Endodermal cell (in vitro differentiated cells): ENCODE results near the gene IL17RA. TPM values are rescaled to one million over a fixed set of nuclear protein-coding genes. Genes with fewer than 3 reads are reported as not detected.

Source experiments
- DNase-seq: peaks from one replicate; pipeline ENCODE4 v3.0.0-alpha.2; 2017
- H3K27ac ChIP-seq: 2 replicates; pipeline ENCODE4 v1.5.1; 2013; ENCODE audit warnings: mild to moderate bottlenecking, low read depth, low read length, moderate library complexity
- H3K27me3 ChIP-seq: 2 replicates; pipeline ENCODE4 v1.6.1; 2013; ENCODE audit warnings: mild to moderate bottlenecking, low read length, moderate library complexity; ENCODE audit not compliant: insufficient read depth, control insufficient read depth, poor library complexity, severe bottlenecking
- H3K36me3 ChIP-seq: 2 replicates; pipeline ENCODE4 v1.7.0; 2013; ENCODE audit warnings: mild to moderate bottlenecking, low read length, moderate library complexity; ENCODE audit not compliant: control insufficient read depth, insufficient read depth
- H3K4me1 ChIP-seq: one replicate; pipeline ENCODE4 v1.7.0; 2013; ENCODE audit warnings: low read length; ENCODE audit not compliant: control insufficient read depth, insufficient read depth
- H3K4me3 ChIP-seq: 2 replicates; pipeline ENCODE4 v1.5.1; 2013; ENCODE audit warnings: mild to moderate bottlenecking, low read length, moderate library complexity
- H3K9ac ChIP-seq: 2 replicates; pipeline ENCODE4 v1.6.1; 2013; ENCODE audit warnings: mild to moderate bottlenecking, low read length, moderate library complexity; ENCODE audit not compliant: poor library complexity, severe bottlenecking; ENCODE audit errors: extremely low read depth
- H3K9me3 ChIP-seq: 2 replicates; pipeline ENCODE4 v1.6.1; 2013; ENCODE audit warnings: mild to moderate bottlenecking, low read length, moderate library complexity; ENCODE audit not compliant: control insufficient read depth
- H3K27ac Mint-ChIP-seq: 2 replicates; pipeline ENCODE4 v1.8.0; 2020; ENCODE audit warnings: mixed read lengths
- H3K27me3 Mint-ChIP-seq: 2 replicates; pipeline ENCODE4 v1.8.0; 2021; ENCODE audit warnings: mild to moderate bottlenecking, mixed read lengths; ENCODE audit not compliant: insufficient read depth
- H3K36me3 Mint-ChIP-seq: 2 replicates; pipeline ENCODE4 v1.8.0; 2020; ENCODE audit warnings: low read depth, mixed read lengths
- H3K4me1 Mint-ChIP-seq: 2 replicates; pipeline ENCODE4 v1.8.0; 2020; ENCODE audit warnings: mixed read lengths
- H3K4me3 Mint-ChIP-seq: 2 replicates; pipeline ENCODE4 v1.8.0; 2020; ENCODE audit warnings: mild to moderate bottlenecking, moderate library complexity, mixed read lengths
- H3K9me3 Mint-ChIP-seq: 2 replicates; pipeline ENCODE4 v1.8.0; 2020; ENCODE audit warnings: mild to moderate bottlenecking, mixed read lengths
- CTCF ChIP-seq: fragments of 200-600 bp; sonication (generic); conservative IDR thresholded peaks from 2 replicates; pipeline ENCODE4 v1.5.0; 2021; ENCODE audit warnings: antibody characterized with exemption, mild to moderate bottlenecking
- WGBS, 2 experiments: methylation state at CpG; one replicate each; pipeline versions ENCODE4 v1.1.5 to v1.1.7; 2013; ENCODE audit warnings: missing lambda C conversion rate in 2 of 2, mixed read lengths in 1 of 2; ENCODE audit not compliant: insufficient coverage in 1 of 2, insufficient read length in 1 of 2; 5-methylcytosine and 5-hydroxymethylcytosine counted together
- total RNA-seq, 2 donors: library from RNA; stranded (reverse); fragmentation: NEBNext Ultra II Directional in 1 of 2; extraction: Animal tissue kit (Norgen Biotek cat#: 25700) in 1 of 2; gene quantifications; 2 replicates in 1 of 2; 3 replicates in 1 of 2; pipeline ENCODE4 v1.2.1, GENCODE V29; 2021

IL17RA gene
- total RNA-seq, 2 donors from 2014 or later = 14.8 to 16.0 TPM

DNA sequence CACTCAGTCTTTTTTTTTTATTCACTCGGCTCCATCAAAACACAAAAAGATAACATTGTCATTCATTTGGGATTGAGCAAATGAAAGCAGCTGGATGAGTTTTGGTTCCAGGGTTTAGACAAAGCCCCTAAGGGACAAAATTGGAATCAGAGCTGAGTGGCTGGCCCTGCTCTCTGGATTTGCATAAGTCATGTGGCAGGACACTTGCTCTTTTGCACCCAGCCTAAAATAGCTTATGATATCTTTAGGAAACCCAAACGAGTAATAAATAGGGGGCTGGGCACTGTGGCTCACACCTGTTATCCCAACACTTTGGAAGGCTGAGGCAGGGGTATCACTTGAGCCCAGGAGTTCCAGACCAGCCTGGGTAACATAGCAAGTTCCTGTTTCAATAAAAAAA is 47.3 kb downstream of the IL17RA start:
- H3K4me1 ChIP-seq = no peaks in the 10 kb centered on the region
- no peak for TF ChIP-seq CTCF
- no peak overlapping the region for H3K9ac ChIP-seq
- Mint-ChIP-seq H3K36me3 (peaks cover 7% of the 10 kb centered on the region), H3K27ac (no peak overlapping the region), H3K27me3 (no peaks in the 10 kb centered on the region), H3K4me1 (no peaks in the 10 kb centered on the region), H3K9me3 (no peaks in the 10 kb centered on the region), H3K4me3 (no peak overlapping the region)
- WGBS, 2 experiments = 73 to 80% methylated on average over 1 to 2 of the region's 2 CpGs
- DNase-seq = no peak
- H3K36me3 ChIP-seq = no peaks in the 10 kb centered on the region
- H3K4me3 ChIP-seq = no peak overlapping the region
- H3K9me3 ChIP-seq = no peaks in the 10 kb centered on the region
- H3K27ac ChIP-seq = peak overlapping the region; percentile 20
- no peaks in the 10 kb centered on the region for H3K27me3 ChIP-seq

GRCh38 chr22:17133137-17133536 is 48.3 kb downstream of the IL17RA start:
- Histone ChIP-seq H3K9ac (no peak overlapping the region), H3K4me3 (no peak overlapping the region), H3K27me3 (no peaks in the 10 kb centered on the region), H3K4me1 (no peaks in the 10 kb centered on the region), H3K27ac (no peak overlapping the region), H3K9me3 (no peaks in the 10 kb centered on the region), H3K36me3 (peaks cover 3% of the 10 kb centered on the region)
- no peak for DNase-seq
- TF ChIP-seq CTCF = no peak
- 93 to 94% methylated on average over 6 to 7 of the region's 7 CpGs for WGBS, 2 experiments
- no peaks in the 10 kb centered on the region for H3K4me1 Mint-ChIP-seq
- peaks cover 15% of the 10 kb centered on the region for H3K36me3 Mint-ChIP-seq
- H3K27me3 Mint-ChIP-seq = no peaks in the 10 kb centered on the region
- no peak overlapping the region for H3K4me3 Mint-ChIP-seq
- H3K27ac Mint-ChIP-seq = no peak overlapping the region
- no peaks in the 10 kb centered on the region for H3K9me3 Mint-ChIP-seq

- Histone ChIP-seq H3K27me3 (no peaks in the 10 kb centered on the region), H3K27ac (no peak overlapping the region), H3K9ac (no peak overlapping the region), H3K4me3 (no peak overlapping the region), H3K4me1 (no peaks in the 10 kb centered on the region), H3K9me3 (no peaks in the 10 kb centered on the region), H3K36me3 (peaks cover 8% of the 10 kb centered on the region)
- Mint-ChIP-seq H3K27ac (no peak overlapping the region), H3K9me3 (no peaks in the 10 kb centered on the region), H3K36me3 (peaks cover 21% of the 10 kb centered on the region), H3K27me3 (no peaks in the 10 kb centered on the region), H3K4me3 (no peak overlapping the region), H3K4me1 (no peaks in the 10 kb centered on the region)
- WGBS, 2 experiments = 90 to 97% methylated on average over 8 to 15 of the region's 15 CpGs
- DNase-seq = no peak
- TF ChIP-seq CTCF = no peak
These were observed 50.5 kb downstream of the IL17RA start for GRCh38 chr22:17135153-17135760.
